ENCODE measurements around the gene NHERF2.

NHERF2 gene

GRCh38 chr16:2015117-2015946 is 11.4 kb upstream of the NHERF2 start:
- no peak overlapping the region for H3K4me3 ChIP-seq (ENCODE audit: insufficient read depth, low read length, poor library complexity, severe bottlenecking)
- H3K36me3 ChIP-seq (ENCODE audit: low read length): no peaks in the 10 kb centered on the region
- H3K27ac ChIP-seq (ENCODE audit: low read depth, low read length): no peak overlapping the region
- H3K27me3 ChIP-seq (ENCODE audit: low read length): no peaks in the 10 kb centered on the region
- H3K9me3 ChIP-seq (ENCODE audit: insufficient read depth, low read length): no peaks in the 10 kb centered on the region
- H3K9me2 ChIP-seq (replicated peaks; ENCODE audit: insufficient read depth, low read length): no peaks in the 10 kb centered on the region
- no peaks in the 10 kb centered on the region for H4K20me1 ChIP-seq (ENCODE audit: low read depth, low read length)
- no peaks in the 10 kb centered on the region; the same call in 1 of the 2 replicates for H3K79me2 ChIP-seq (ENCODE audit: insufficient read depth, low read length)
- TF ChIP-seq CTCF (IDR thresholded peaks at IDR 0.05; ENCODE audit: insufficient read depth, low read length, poor library complexity, severe bottlenecking): no peak
- TF ChIP-seq EZH2phosphoT487 (conservative IDR thresholded peaks at IDR 0.05; ENCODE audit: low read length): no peak
- no peaks in the 10 kb centered on the region for H3F3A ChIP-seq (ENCODE audit: insufficient read depth)
- H3K9ac ChIP-seq (ENCODE audit: low read length): no peak overlapping the region
- no peak overlapping the region for H2AFZ ChIP-seq (ENCODE audit: low read depth, low read length, severe bottlenecking)
- H3K4me2 ChIP-seq (ENCODE audit: low read depth, low read length, poor library complexity, severe bottlenecking): no peak overlapping the region

- no peak overlapping the region for H3K4me3 ChIP-seq (ENCODE audit: insufficient read depth, low read length, poor library complexity, severe bottlenecking)
- no peak overlapping the region for H2AFZ ChIP-seq (ENCODE audit: low read depth, low read length, severe bottlenecking)
- H3K4me2 ChIP-seq (ENCODE audit: low read depth, low read length, poor library complexity, severe bottlenecking): no peak overlapping the region
- H4K20me1 ChIP-seq (ENCODE audit: low read depth, low read length): no peaks in the 10 kb centered on the region
- no peaks in the 10 kb centered on the region for H3K9me2 ChIP-seq (replicated peaks; ENCODE audit: insufficient read depth, low read length)
- H3K36me3 ChIP-seq (ENCODE audit: low read length): no peaks in the 10 kb centered on the region
- no peak overlapping the region for H3K27ac ChIP-seq (ENCODE audit: low read depth, low read length)
- no peaks in the 10 kb centered on the region for H3K79me2 ChIP-seq (ENCODE audit: insufficient read depth, low read length)
- no peaks in the 10 kb centered on the region for H3K27me3 ChIP-seq (ENCODE audit: low read length)
- H3K9me3 ChIP-seq (ENCODE audit: insufficient read depth, low read length): no peaks in the 10 kb centered on the region
- H3F3A ChIP-seq (ENCODE audit: insufficient read depth): no peaks in the 10 kb centered on the region
- TF ChIP-seq EZH2phosphoT487 (conservative IDR thresholded peaks at IDR 0.05; ENCODE audit: low read length) (no peak), CTCF (IDR thresholded peaks at IDR 0.05; ENCODE audit: insufficient read depth, low read length, poor library complexity, severe bottlenecking) (no peak)
- no peak overlapping the region for H3K9ac ChIP-seq (ENCODE audit: low read length)
These were observed 10.8 kb upstream of the NHERF2 start for GRCh38 chr16:2015947-2016208.

- H3K27ac ChIP-seq (ENCODE audit: low read depth, low read length): no peak overlapping the region
- H3K4me2 ChIP-seq (ENCODE audit: low read depth, low read length, poor library complexity, severe bottlenecking): no peak overlapping the region
- no peaks in the 10 kb centered on the region for H3K9me2 ChIP-seq (replicated peaks; ENCODE audit: insufficient read depth, low read length)
- H3K36me3 ChIP-seq (ENCODE audit: low read length): no peaks in the 10 kb centered on the region
- H4K20me1 ChIP-seq (ENCODE audit: low read depth, low read length): no peaks in the 10 kb centered on the region
- H3K9me3 ChIP-seq (ENCODE audit: insufficient read depth, low read length): no peaks in the 10 kb centered on the region
- H3K9ac ChIP-seq (ENCODE audit: low read length): no peak overlapping the region
- no peak overlapping the region for H3K4me3 ChIP-seq (ENCODE audit: insufficient read depth, low read length, poor library complexity, severe bottlenecking)
- H3K79me2 ChIP-seq (ENCODE audit: insufficient read depth, low read length): no peaks in the 10 kb centered on the region
- H3K27me3 ChIP-seq (ENCODE audit: low read length): no peaks in the 10 kb centered on the region
- TF ChIP-seq CTCF (IDR thresholded peaks at IDR 0.05; ENCODE audit: insufficient read depth, low read length, poor library complexity, severe bottlenecking): peak; percentile 35
- no peak for TF ChIP-seq EZH2phosphoT487 (conservative IDR thresholded peaks at IDR 0.05; ENCODE audit: low read length)
- no peaks in the 10 kb centered on the region for H3F3A ChIP-seq (ENCODE audit: insufficient read depth)
- H2AFZ ChIP-seq (ENCODE audit: low read depth, low read length, severe bottlenecking): no peak overlapping the region
These were observed 10.2 kb upstream of the NHERF2 start for GRCh38 chr16:2016407-2016922.
